GM12878 (cell line): ENCODE measurements around the gene FBXO3.

Experiments used
- CBX3 ChIP-seq: fragments of 200-600 bp; sonication (generic); IDR thresholded peaks from 2 replicates; pipeline ENCODE4 v1.6.1; 2016; ENCODE audit warnings: low read depth, borderline replicate concordance
- JUNB ChIP-seq: IDR thresholded peaks from 2 replicates; pipeline ENCODE4 v1.6.1; 2016; ENCODE audit warnings: antibody characterized with exemption, mild to moderate bottlenecking
- MAX ChIP-seq: IDR thresholded peaks from 2 replicates; pipeline ENCODE4 v1.6.1; 2012; ENCODE audit warnings: low read depth, low read length, improper control_type of control experiment
- POLR2A ChIP-seq: IDR thresholded peaks from 2 replicates; pipeline ENCODE4 v1.6.1; 2011; ENCODE audit warnings: low read depth, mild to moderate bottlenecking, low read length
- REST ChIP-seq: IDR thresholded peaks from 2 replicates; pipeline ENCODE4 v1.6.1; 2012; ENCODE audit warnings: mild to moderate bottlenecking, low read depth, low read length
- TCF7 ChIP-seq: IDR thresholded peaks from 2 replicates; pipeline ENCODE4 v1.6.1; 2014; ENCODE audit warnings: antibody characterized with exemption, borderline replicate concordance
- USF2 ChIP-seq: IDR thresholded peaks from 2 replicates; pipeline ENCODE4 v1.6.1; 2011; ENCODE audit warnings: low read depth, low read length, improper control_type of control experiment, borderline replicate concordance
- YY1 ChIP-seq: IDR thresholded peaks from 2 replicates; pipeline ENCODE4 v1.6.1; 2011; ENCODE audit warnings: low read depth, mild to moderate bottlenecking, low read length
- TF ChIP-seq, protein P1 (sequence below): fragments of 450-650 bp; IDR thresholded peaks from 2 replicates; pipeline ENCODE4 v1.6.1; 2014; ENCODE audit warnings: mild to moderate bottlenecking
- TF ChIP-seq, protein P2 (sequence below), 3 experiments: IDR thresholded peaks in 2 of 3; conservative IDR thresholded peaks in 1 of 3; 2 replicates each; pipeline ENCODE4 v1.5.1; 2011; ENCODE audit warnings: low read depth in 3 of 3, low read length in 3 of 3, mild to moderate bottlenecking in 3 of 3, control low read depth in 2 of 3, moderate library complexity in 2 of 3, inconsistent platforms in 1 of 3, mixed read lengths in 1 of 3; ENCODE audit not compliant: control insufficient read depth in 2 of 3, insufficient read depth in 1 of 3; ENCODE audit errors: extremely low read depth in 1 of 3
- TF ChIP-seq, protein P3 (sequence below): IDR thresholded peaks from 2 replicates; pipeline ENCODE4 v1.6.1; 2012; ENCODE audit warnings: low read length, inconsistent platforms

- TF ChIP-seq, protein P1, sequence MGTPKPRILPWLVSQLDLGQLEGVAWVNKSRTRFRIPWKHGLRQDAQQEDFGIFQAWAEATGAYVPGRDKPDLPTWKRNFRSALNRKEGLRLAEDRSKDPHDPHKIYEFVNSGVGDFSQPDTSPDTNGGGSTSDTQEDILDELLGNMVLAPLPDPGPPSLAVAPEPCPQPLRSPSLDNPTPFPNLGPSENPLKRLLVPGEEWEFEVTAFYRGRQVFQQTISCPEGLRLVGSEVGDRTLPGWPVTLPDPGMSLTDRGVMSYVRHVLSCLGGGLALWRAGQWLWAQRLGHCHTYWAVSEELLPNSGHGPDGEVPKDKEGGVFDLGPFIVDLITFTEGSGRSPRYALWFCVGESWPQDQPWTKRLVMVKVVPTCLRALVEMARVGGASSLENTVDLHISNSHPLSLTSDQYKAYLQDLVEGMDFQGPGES = no peak
- TF ChIP-seq CBX3 (no peak), REST (no peak), TCF7 (no peak), MAX (no peak), YY1 (no peak), USF2 (no peak), POLR2A (no peak), JUNB (no peak)
- TF ChIP-seq, protein P2, sequence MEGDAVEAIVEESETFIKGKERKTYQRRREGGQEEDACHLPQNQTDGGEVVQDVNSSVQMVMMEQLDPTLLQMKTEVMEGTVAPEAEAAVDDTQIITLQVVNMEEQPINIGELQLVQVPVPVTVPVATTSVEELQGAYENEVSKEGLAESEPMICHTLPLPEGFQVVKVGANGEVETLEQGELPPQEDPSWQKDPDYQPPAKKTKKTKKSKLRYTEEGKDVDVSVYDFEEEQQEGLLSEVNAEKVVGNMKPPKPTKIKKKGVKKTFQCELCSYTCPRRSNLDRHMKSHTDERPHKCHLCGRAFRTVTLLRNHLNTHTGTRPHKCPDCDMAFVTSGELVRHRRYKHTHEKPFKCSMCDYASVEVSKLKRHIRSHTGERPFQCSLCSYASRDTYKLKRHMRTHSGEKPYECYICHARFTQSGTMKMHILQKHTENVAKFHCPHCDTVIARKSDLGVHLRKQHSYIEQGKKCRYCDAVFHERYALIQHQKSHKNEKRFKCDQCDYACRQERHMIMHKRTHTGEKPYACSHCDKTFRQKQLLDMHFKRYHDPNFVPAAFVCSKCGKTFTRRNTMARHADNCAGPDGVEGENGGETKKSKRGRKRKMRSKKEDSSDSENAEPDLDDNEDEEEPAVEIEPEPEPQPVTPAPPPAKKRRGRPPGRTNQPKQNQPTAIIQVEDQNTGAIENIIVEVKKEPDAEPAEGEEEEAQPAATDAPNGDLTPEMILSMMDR (IDR thresholded peaks at IDR 0.05 in 2 of 3, conservative IDR thresholded peaks at IDR 0.05 in 1 of 3; ENCODE audit: control insufficient read depth in 2 of 3, extremely low read depth in 1 of 3, insufficient read depth in 1 of 3, low read depth in 3 of 3, low read length in 3 of 3) = no peak
- TF ChIP-seq, protein P3, sequence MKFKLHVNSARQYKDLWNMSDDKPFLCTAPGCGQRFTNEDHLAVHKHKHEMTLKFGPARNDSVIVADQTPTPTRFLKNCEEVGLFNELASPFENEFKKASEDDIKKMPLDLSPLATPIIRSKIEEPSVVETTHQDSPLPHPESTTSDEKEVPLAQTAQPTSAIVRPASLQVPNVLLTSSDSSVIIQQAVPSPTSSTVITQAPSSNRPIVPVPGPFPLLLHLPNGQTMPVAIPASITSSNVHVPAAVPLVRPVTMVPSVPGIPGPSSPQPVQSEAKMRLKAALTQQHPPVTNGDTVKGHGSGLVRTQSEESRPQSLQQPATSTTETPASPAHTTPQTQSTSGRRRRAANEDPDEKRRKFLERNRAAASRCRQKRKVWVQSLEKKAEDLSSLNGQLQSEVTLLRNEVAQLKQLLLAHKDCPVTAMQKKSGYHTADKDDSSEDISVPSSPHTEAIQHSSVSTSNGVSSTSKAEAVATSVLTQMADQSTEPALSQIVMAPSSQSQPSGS = no peak
Observed at GRCh38 chr11:33751878-33752277, 22.4 kb downstream of the FBXO3 start.
